GM12873 (cell line): ENCODE measurements around the gene RNF111.

Experiments used
- TF ChIP-seq, protein P1 (sequence below): IDR thresholded peaks from 2 replicates; pipeline ENCODE4 v1.5.1; 2012; ENCODE audit warnings: low read depth, mild to moderate bottlenecking, moderate library complexity, low read length, control low read depth; ENCODE audit not compliant: insufficient read depth; ENCODE audit errors: missing control alignments

RNF111 gene

GRCh38 chr15:58985443-58985842, 2.0 kb upstream of the RNF111 start:
- TF ChIP-seq, protein P1, sequence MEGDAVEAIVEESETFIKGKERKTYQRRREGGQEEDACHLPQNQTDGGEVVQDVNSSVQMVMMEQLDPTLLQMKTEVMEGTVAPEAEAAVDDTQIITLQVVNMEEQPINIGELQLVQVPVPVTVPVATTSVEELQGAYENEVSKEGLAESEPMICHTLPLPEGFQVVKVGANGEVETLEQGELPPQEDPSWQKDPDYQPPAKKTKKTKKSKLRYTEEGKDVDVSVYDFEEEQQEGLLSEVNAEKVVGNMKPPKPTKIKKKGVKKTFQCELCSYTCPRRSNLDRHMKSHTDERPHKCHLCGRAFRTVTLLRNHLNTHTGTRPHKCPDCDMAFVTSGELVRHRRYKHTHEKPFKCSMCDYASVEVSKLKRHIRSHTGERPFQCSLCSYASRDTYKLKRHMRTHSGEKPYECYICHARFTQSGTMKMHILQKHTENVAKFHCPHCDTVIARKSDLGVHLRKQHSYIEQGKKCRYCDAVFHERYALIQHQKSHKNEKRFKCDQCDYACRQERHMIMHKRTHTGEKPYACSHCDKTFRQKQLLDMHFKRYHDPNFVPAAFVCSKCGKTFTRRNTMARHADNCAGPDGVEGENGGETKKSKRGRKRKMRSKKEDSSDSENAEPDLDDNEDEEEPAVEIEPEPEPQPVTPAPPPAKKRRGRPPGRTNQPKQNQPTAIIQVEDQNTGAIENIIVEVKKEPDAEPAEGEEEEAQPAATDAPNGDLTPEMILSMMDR = no peak

- TF ChIP-seq, protein P1 = no peak
These were observed 427 bp upstream of the RNF111 start for GRCh38 chr15:58987036-58987435.

DNA sequence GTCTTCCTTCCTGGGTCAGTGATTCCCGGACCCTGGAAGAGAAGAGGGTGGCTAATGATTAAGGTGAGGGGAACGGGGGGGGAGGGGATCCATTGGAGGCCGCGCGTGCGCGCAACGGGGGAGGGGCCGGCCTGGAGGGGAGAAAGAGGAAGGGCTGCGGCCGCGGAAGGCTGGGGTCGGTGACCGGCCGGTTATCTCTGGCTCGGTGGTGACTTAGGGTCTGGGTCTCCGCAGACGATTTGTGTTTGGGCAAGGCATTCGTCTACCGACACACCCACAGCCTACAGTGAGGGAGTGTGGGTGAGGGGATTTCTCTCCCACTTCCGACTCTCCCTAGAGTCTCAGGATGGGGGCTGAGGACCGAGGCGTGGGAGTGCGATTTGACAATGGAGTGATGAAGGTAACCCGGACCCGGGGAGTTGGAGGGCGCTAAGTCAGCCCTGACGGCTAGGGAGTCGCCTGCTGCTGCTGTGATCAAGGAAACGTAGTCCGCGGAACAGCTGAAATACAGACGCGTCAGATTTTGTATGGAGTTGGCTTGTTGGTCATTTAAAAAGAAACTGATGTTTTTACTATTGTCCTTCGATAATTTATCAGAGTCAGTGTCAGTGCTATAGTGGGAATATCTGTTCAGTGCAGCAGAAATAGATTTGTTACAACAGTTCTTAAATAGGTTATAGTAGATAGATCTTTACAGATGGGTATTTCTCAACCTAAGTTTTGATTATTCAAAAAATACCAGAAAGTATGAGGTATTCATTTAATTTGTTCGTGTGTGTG, 733 bp downstream of the RNF111 start:
- TF ChIP-seq, protein P1 = no peak

GRCh38 chr15:58992181-58992580, 4.7 kb downstream of the RNF111 start:
- TF ChIP-seq, protein P1 = no peak

GRCh38 chr15:58994906-58995453, 7.5 kb downstream of the RNF111 start:
- TF ChIP-seq, protein P1 = no peak

DNA sequence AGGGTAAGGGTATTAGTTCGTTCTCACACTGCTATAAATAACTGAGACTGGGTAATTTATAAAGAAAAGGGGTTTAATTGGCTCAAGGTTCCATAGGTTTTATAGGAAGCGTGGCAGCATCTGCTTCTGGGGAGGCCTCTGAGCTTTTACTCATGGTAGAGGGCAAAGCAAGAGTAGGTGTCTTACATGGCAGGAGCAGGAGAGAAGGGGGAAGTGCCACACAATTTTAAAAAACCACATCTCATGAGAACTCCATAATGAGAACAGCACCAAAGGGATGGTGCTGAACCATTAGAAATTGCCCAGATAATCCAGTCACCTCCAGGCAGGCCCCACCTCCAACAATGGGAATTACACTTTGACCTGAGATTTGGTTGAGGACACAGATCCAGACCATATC, 12.2 kb downstream of the RNF111 start:
- TF ChIP-seq, protein P1 = no peak

DNA sequence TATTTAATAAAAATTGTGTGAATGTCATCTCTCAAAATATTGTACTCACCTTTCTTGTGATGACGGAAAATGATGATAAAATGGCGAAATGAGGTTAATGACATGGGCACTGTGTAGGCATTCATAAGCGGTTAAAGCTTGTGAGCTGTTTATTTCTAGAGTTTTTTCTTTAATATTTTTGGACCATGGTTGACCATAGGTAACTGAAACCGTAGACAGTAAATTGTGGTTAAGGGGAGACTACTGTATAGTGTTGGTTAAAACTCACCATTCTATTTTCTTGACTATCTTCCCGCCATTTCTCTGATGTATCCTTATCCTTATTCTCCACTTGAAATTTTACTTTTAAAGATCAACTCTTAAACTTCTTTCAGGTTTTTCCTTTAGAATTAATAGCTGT, 14.5 kb downstream of the RNF111 start:
- TF ChIP-seq, protein P1 = no peak
